Ovary (tissue), 9 donors: Measurements from ENCODE around the gene KLB. TPM values are rescaled to one million over a fixed set of nuclear protein-coding genes. Genes with fewer than 3 reads are reported as not detected.

Experiments used
- DNase-seq, 5 donors: peaks; one replicate each; pipeline ENCODE4 v3.0.0-alpha.2; 2019 to 2020
- H3K27ac ChIP-seq, 2 donors: fragments of 200-600 bp; one replicate each; pipeline versions ENCODE4 v1.5.1 to v1.8.0; 2019 to 2022
- H3K27me3 ChIP-seq: fragments of 200-600 bp; one replicate; pipeline ENCODE4 v1.8.0; 2022
- H3K36me3 ChIP-seq: fragments of 200-600 bp; sonication (generic); one replicate; pipeline ENCODE4 v1.5.1; 2019
- H3K4me1 ChIP-seq: one replicate; pipeline ENCODE4 v1.8.1; 2013; ENCODE audit warnings: mild to moderate bottlenecking, moderate library complexity; ENCODE audit not compliant: insufficient read depth
- H3K4me3 ChIP-seq: fragments of 200-600 bp; sonication (generic); one replicate; pipeline ENCODE4 v1.5.1; 2017
- H3K9me3 ChIP-seq, 2 donors: fragments of 200-600 bp in 1 of 2; sonication (generic) in 1 of 2; one replicate each; pipeline versions ENCODE4 v1.5.1 to v1.8.1; 2013 to 2019; ENCODE audit warnings: mild to moderate bottlenecking in 1 of 2, moderate library complexity in 1 of 2
- EP300 ChIP-seq: sonication (generic); formaldehyde crosslinking; IDR thresholded peaks from one replicate; pipeline ENCODE4 v1.6.1; 2017; ENCODE audit warnings: antibody characterized with exemption
- POLR2A ChIP-seq: fragments of 450-650 bp; IDR thresholded peaks from one replicate; pipeline ENCODE4 v1.6.1; 2017; ENCODE audit warnings: antibody characterized with exemption, mild to moderate bottlenecking, moderate library complexity
- WGBS, 3 donors: extraction: QIAGEN DNeasy Blood & Tissue Kit in 1 of 3; methylation state at CpG; one replicate each; pipeline versions ENCODE4 v1.1.5 to v1.1.7; 2013 to 2017; 5-methylcytosine and 5-hydroxymethylcytosine counted together
- intact Hi-C, 4 donors: fragments of 100-400 bp; cut with DNase I; formaldehyde crosslinking; loops; one replicate each; pipeline versions ENCODE4 v1.11.0 to v1.15.1; 2022 to 2023
- polyA plus RNA-seq, 2 donors: library from polyadenylated mRNA; stranded (reverse); fragments of 200-250 nt in 1 of 2; fragments of 350-450 nt in 1 of 2; fragmentation: Illumina TruSeq in 1 of 2; extraction: RNeasy Lipid Tissue Mini Kit (QIAGEN cat#74804) in 1 of 2; gene quantifications; one replicate each; pipeline ENCODE4 v1.2.3, GENCODE V29; 2013 to 2014
- total RNA-seq, 7 donors: library from RNA; depleted of rRNA in 2 of 7; stranded (reverse); fragments of >200 nt in 2 of 7; fragmentation: NEBNext Ultra II Directional in 3 of 7; extraction: Animal tissue kit (Norgen Biotek cat#: 25700) in 3 of 7; gene quantifications; one replicate each; pipeline versions ENCODE4 v1.1.0 to v1.2.4, GENCODE V29; 2016 to 2023
- TF ChIP-seq, protein P1 (sequence below), 3 donors: fragments of 450-650 bp in 2 of 3; fragments of 200-600 bp in 1 of 3; IDR thresholded peaks; one replicate each; pipeline versions ENCODE4 v1.5.1 to v1.8.0; 2016 to 2022; ENCODE audit warnings: antibody characterized with exemption in 3 of 3, mild to moderate bottlenecking in 1 of 3
- donor health status: DM: no; HTN: no; CAD: no; lungs with moderate emphysema.
- donor health status: DM: no; HTN: no; CAD: no.
- donor health status: Bipolar disorder and iron deficiency.
- donor health status: DM: yes; HTN: yes; CAD: no.
- donor health status: DM: no; HTN: no; CAD: no.
- donor health status: DM: yes; HTN: yes; CAD: no.

Gene KLB
- total and polyA plus RNA-seq, 9 donors = under 0.01 to 0.08 (median 0.04) TPM; not detected in 5

DNA sequence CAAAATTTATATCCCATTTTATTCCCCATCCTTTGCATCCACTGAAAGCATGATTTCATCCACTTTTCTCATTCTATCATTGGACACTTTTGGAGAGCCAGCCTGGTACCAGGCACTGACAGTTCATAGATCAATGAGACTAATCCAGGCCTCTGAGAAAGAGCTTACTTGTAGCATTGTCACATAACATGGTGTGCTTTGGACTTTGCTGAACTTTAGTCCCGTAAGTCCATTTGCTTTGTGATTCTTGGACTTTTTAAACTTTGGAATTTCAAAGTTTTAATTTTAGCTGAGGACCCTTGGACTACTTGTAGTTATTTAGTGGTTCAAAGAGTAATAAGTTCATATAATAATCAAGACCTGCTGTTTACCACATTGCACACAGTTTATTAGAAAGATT is 63.7 kb downstream of the KLB start:
- TF ChIP-seq, protein P1, sequence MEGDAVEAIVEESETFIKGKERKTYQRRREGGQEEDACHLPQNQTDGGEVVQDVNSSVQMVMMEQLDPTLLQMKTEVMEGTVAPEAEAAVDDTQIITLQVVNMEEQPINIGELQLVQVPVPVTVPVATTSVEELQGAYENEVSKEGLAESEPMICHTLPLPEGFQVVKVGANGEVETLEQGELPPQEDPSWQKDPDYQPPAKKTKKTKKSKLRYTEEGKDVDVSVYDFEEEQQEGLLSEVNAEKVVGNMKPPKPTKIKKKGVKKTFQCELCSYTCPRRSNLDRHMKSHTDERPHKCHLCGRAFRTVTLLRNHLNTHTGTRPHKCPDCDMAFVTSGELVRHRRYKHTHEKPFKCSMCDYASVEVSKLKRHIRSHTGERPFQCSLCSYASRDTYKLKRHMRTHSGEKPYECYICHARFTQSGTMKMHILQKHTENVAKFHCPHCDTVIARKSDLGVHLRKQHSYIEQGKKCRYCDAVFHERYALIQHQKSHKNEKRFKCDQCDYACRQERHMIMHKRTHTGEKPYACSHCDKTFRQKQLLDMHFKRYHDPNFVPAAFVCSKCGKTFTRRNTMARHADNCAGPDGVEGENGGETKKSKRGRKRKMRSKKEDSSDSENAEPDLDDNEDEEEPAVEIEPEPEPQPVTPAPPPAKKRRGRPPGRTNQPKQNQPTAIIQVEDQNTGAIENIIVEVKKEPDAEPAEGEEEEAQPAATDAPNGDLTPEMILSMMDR (IDR thresholded peaks at IDR 0.05) = no peak
- no peak for TF ChIP-seq POLR2A
- TF ChIP-seq EP300 = no peak
- no peak overlapping the region for H3K4me3 ChIP-seq
- no peaks in the 10 kb centered on the region for H3K9me3 ChIP-seq
- DNase-seq = no peak
- H3K36me3 ChIP-seq = no peaks in the 10 kb centered on the region
- intact Hi-C loops = loop anchor here in 1 of 4 donors (5.0 kb wide), 1 partner anchor 507 kb away; the partner anchor contains the start of gene PDS5A
- no peaks in the 10 kb centered on the region for H3K4me1 ChIP-seq
- WGBS, 3 donors = 96 to 97% (median 97%) methylated on average over 1 of the region's 1 CpG
- H3K27me3 ChIP-seq = no peaks in the 10 kb centered on the region
- H3K27ac ChIP-seq = no peak overlapping the region

DNA sequence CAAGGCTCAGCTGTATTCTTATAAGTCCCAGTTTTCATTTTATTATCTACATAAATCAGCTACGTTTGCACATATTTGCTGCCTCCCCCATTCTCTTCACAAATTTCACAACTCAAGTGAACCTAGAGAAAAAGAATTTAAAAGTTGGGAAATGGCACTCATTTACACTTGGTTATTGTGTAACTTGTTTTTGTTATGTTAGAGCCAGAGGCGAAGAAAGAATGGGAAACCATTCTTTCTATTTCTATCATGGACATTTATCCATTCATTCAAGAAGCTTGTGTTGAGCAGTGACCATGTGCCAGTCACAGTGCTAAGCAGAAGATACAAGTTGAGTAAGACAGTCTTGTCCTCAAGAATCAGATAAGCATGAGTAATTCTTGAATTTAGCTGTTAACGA is 65.7 kb downstream of the KLB start:
- no peak for TF ChIP-seq POLR2A
- TF ChIP-seq EP300 = no peak
- TF ChIP-seq, protein P1 (IDR thresholded peaks at IDR 0.05) = no peak
- no peaks in the 10 kb centered on the region for H3K9me3 ChIP-seq
- WGBS, 3 donors = 60 to 76% (median 75%) methylated on average over 3 of the region's 3 CpGs
- H3K36me3 ChIP-seq = no peaks in the 10 kb centered on the region
- H3K4me1 ChIP-seq = no peaks in the 10 kb centered on the region
- no peak overlapping the region for H3K27ac ChIP-seq
- intact Hi-C loops = loop anchor here in 1 of 4 donors (5.0 kb wide), 1 partner anchor 505 kb away; the partner anchor contains the start of gene PDS5A
- no peak for DNase-seq
- no peak overlapping the region for H3K4me3 ChIP-seq
- no peaks in the 10 kb centered on the region for H3K27me3 ChIP-seq

DNA sequence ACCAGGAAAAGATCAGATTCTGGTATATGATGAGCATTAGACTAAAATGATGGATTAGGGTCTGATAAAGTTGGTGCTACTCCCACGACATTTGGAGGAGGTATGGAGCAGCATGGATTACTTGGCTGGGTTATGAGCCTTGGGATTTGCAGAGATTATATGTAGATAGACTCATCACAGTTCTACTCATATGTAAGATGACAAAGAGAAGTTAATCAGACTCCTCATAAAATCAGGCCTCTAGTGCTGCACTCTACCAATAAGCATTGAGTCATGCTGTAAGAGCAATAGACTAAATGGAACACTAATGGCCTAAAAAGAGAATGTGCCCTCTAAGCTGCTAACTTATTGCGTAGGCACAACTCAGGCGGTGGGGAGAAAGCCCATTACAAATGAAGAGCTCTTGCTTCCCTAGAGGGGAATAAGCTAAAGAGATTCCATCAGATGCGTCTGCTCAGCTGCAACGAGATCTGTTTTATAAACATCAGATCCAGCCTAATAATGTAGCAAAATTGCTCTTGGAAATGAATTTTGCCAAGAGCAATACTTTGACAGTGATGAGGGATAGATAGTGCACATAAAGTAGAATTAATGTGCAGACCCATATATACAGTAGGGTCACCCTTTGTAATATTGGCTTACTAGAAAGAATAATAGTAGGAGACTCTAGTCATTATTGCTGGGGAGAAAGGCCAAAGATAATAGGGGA is 69.6 kb downstream of the KLB start:
- H3K4me1 ChIP-seq = no peaks in the 10 kb centered on the region
- intact Hi-C loops = loop anchor here in 1 of 4 donors (5.0 kb wide), 1 partner anchor 491 kb away; no protein-coding TSS in a partner anchor
- no peaks in the 10 kb centered on the region for H3K9me3 ChIP-seq
- H3K27me3 ChIP-seq = no peaks in the 10 kb centered on the region
- TF ChIP-seq EP300 = no peak
- TF ChIP-seq, protein P1 (IDR thresholded peaks at IDR 0.05) = no peak
- TF ChIP-seq POLR2A = no peak
- no peaks in the 10 kb centered on the region for H3K36me3 ChIP-seq
- no peak overlapping the region for H3K27ac ChIP-seq
- no peak overlapping the region for H3K4me3 ChIP-seq
- DNase-seq = no peak
- WGBS, 3 donors = 74 to 78% (median 77%) methylated on average over 5 of the region's 5 CpGs

DNA sequence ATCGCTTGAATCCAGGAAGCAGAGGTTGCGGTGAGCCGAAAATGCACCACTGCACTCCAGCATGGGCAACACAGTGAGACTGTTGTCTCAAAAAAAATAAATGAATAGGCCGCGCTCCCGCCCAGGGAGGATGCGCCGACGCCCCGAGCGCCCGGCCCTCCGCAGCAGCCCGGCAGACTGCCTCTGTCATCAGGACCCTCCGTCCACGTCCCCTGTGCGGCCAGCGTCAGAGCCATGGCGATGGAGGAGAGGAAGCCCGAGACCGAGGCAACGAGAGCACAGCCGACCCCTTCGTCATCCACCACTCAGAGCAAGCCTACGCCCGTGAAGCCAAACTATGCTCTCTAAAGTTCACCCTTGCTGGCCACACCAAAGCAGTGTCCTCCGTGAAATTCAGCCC is 73.5 kb downstream of the KLB start:
- intact Hi-C loops = no loop called here
- Histone ChIP-seq H3K27me3 (no peaks in the 10 kb centered on the region), H3K36me3 (no peaks in the 10 kb centered on the region), H3K4me3 (no peak overlapping the region), H3K9me3 (no peaks in the 10 kb centered on the region), H3K27ac (no peak overlapping the region), H3K4me1 (no peaks in the 10 kb centered on the region)
- DNase-seq = no peak
- WGBS, 3 donors = 95 to 96% (median 96%) methylated on average over 24 to 27 of the region's 27 CpGs
- TF ChIP-seq POLR2A (no peak), EP300 (no peak)
